Adipocyte (in vitro differentiated cells): Measurements from ENCODE around the gene GALNT3.

ENCODE experiments used
- DNase-seq: peaks from one replicate; pipeline ENCODE4 v3.0.0-alpha.2; 2015; ENCODE audit warnings: low read depth
- H3K27me3 ChIP-seq: replicated peaks from 2 replicates; pipeline ENCODE4 v1.7.0; 2013; ENCODE audit warnings: mild to moderate bottlenecking, low read length, moderate library complexity; ENCODE audit not compliant: control insufficient read depth, insufficient read depth
- H3K36me3 ChIP-seq: 2 replicates; pipeline ENCODE4 v1.7.0; 2013; ENCODE audit warnings: low read length, mild to moderate bottlenecking, moderate library complexity; ENCODE audit not compliant: control insufficient read depth, insufficient read depth, severe bottlenecking
- H3K4me1 ChIP-seq: 2 replicates; pipeline ENCODE4 v1.7.0; 2013; ENCODE audit warnings: mild to moderate bottlenecking, low read length, moderate library complexity; ENCODE audit not compliant: control insufficient read depth, insufficient read depth
- H3K4me3 ChIP-seq: 2 replicates; pipeline ENCODE4 v1.7.0; 2013; ENCODE audit warnings: mild to moderate bottlenecking, low read length, moderate library complexity
- H3K9ac ChIP-seq: 2 replicates; pipeline ENCODE4 v1.7.0; 2013; ENCODE audit warnings: mild to moderate bottlenecking, low read length, moderate library complexity
- H3K9me3 ChIP-seq: 2 replicates; pipeline ENCODE4 v1.7.0; 2013; ENCODE audit warnings: mild to moderate bottlenecking, low read length, moderate library complexity; ENCODE audit not compliant: control insufficient read depth

GALNT3 gene

DNA sequence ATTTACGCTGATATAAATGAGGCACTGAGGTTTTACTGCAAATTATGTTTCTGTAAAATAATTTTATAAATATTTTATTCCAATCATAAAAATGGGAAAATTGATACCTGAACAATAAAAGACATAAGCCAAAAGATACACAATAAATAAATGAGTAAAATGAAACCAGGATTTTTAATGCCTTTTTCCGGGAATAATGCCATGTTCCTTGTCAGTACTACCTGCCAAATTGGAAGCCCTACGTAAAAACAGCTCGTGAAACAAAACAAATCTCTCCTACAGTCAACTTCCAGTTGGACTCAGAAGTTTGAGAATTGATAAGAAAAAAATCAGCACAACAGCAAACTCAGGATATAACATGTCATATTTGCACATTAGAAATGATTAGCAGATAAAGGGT is 18.0 kb downstream of the GALNT3 start:
- H3K4me1 ChIP-seq = no peaks in the 10 kb centered on the region

DNA sequence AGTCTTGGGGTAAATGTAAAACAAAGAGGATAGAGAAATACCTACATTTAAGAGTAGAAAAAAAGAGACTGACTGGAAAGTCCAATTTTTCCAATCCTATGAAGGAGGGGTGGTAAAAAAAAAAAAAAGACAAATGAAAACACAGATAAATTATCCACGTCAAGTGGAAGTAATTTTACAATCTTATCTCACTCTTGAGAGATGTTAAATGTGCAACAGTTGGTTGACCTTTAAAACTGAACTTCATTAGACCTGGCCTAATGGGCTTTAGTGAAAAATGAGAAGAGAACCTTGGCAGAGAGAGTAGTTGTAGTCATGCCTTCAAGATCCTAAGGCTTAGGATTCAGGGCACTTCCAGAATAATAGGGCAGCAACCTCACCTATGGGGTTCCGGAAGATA is 20.4 kb downstream of the GALNT3 start:
- no peak overlapping the region for H3K4me3 ChIP-seq
- no peaks in the 10 kb centered on the region for H3K36me3 ChIP-seq
- H3K9ac ChIP-seq = no peak overlapping the region
- H3K4me1 ChIP-seq = no peaks in the 10 kb centered on the region
- H3K27me3 ChIP-seq = no peaks in the 10 kb centered on the region
- no peak for DNase-seq
- H3K9me3 ChIP-seq = no peaks in the 10 kb centered on the region

More for the DNA sequence above, 18.0 kb downstream of the GALNT3 start:
- H3K36me3 ChIP-seq = no peaks in the 10 kb centered on the region
- DNase-seq = no peak
- H3K9ac ChIP-seq = no peak overlapping the region
- H3K27me3 ChIP-seq = no peaks in the 10 kb centered on the region
- H3K4me3 ChIP-seq = no peak overlapping the region
- peaks cover 5% of the 10 kb centered on the region for H3K9me3 ChIP-seq

DNA sequence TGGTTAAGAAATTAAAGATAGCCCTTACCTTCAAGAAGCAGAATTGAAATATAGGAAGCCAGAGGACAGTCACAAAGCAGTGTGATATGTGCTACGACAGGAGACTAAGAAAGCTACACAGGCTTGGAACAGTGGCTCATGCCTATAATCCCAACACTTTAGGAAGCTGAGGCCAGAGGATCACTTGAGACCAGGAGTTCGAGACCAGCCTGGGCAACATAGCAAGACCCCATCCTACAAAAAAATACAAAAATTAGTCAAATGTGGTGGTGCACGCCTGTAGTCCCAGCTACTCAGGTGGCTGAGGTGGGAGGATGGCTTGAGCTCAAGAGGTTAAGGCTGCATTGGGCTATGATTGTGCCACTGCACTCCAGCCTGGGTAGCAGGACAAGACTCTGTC is 21.9 kb downstream of the GALNT3 start:
- Histone ChIP-seq H3K9me3 (no peaks in the 10 kb centered on the region), H3K36me3 (no peaks in the 10 kb centered on the region), H3K27me3 (no peaks in the 10 kb centered on the region), H3K9ac (no peak overlapping the region), H3K4me1 (no peaks in the 10 kb centered on the region), H3K4me3 (no peak overlapping the region)
- DNase-seq = no peak

DNA sequence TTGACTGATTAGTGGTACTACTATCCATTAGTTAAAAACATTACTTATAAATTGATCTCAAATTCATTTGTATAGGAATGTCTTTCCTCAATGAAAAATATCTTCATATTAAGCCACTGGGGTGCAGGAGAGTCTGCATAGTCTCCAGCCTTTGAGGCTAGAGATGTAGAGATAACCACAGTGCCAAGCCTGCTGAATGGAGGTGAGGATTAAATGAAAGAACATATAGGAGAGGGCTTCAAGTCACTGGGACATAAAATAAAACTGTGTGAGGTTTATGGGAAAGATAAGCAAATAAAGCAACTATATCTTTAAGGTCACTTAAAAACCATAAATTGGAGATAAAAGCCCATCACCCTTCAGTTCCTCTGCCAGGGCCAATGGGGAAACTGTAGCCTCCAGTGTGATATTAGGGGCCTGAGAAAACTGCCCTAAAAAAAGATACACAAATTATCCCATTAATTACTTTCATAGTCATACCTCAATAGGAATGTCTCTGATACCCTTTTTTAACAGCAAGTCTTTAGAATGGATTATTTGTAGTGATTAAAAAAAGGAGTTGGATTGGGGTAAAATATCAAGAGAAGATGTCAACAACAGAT is 27.6 kb downstream of the GALNT3 start:
- no peak for DNase-seq
- Histone ChIP-seq H3K4me3 (no peak overlapping the region), H3K4me1 (peaks cover 8% of the 10 kb centered on the region), H3K9me3 (no peaks in the 10 kb centered on the region), H3K9ac (no peak overlapping the region), H3K27me3 (no peaks in the 10 kb centered on the region), H3K36me3 (no peaks in the 10 kb centered on the region)

DNA sequence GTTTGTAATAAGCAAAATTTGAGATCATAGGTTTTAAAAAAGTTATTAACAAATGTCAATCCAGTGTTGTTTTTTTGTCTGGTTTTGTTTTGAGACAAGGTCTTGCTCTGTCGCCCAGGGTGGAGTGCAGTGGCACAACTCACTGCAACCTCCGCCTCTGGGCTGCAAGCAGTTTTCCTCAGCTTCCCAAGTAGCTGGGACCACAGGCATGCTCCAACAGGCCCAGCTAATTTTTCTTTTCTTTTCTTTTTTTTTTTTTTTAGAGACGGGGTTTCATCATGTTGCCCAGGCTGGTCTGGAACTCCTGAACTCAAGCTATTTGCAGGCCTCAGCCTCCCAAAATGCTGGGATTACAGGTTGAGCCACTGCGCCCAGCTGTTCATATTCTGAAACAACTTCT is 31.3 kb downstream of the GALNT3 start:
- no peak for DNase-seq
- peaks cover 12% of the 10 kb centered on the region for H3K4me1 ChIP-seq
- H3K4me3 ChIP-seq = no peak overlapping the region
- H3K36me3 ChIP-seq = peaks cover 4% of the 10 kb centered on the region
- no peak overlapping the region for H3K9ac ChIP-seq
- no peaks in the 10 kb centered on the region for H3K27me3 ChIP-seq
- no peaks in the 10 kb centered on the region for H3K9me3 ChIP-seq

DNA sequence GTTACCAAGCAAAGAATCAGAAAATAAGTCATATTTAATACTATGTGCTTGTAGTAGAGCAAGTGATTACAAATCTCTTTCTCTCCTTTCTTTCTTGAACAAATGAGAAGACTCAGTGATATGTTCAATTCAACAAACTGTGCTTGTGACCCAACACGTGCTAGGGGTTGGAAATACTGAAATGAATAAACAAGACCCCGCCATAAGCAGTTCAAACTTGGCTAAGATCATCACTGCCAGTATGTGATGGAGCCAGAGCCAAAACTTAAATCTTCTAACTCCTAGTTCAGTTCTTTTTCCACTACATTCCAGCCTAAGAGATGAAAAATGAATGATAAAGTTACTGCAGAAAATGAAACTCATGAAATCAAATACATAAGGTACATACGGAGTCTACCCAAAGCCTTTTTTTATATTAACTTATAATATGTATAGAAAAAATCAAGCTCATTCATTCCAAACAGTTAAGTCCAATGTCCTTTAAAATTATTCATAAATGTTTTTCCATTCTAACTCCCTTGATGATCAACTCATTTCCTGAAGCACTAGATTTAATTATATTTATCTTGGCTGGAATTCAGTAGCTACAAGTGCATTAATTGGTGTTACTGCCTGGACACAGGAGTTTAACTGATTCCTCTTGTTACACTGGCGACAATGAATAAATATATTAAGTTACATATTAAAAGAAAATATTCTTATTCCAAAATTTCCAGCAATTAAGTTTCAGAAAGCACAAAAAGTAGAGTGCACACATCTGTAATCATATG is 36.0 kb downstream of the GALNT3 start:
- H3K4me1 ChIP-seq = peaks cover 12% of the 10 kb centered on the region
- no peak overlapping the region for H3K4me3 ChIP-seq
- H3K27me3 ChIP-seq = no peaks in the 10 kb centered on the region
- H3K36me3 ChIP-seq = peaks cover 4% of the 10 kb centered on the region
- no peak for DNase-seq
- H3K9me3 ChIP-seq = no peaks in the 10 kb centered on the region
- no peak overlapping the region for H3K9ac ChIP-seq

DNA sequence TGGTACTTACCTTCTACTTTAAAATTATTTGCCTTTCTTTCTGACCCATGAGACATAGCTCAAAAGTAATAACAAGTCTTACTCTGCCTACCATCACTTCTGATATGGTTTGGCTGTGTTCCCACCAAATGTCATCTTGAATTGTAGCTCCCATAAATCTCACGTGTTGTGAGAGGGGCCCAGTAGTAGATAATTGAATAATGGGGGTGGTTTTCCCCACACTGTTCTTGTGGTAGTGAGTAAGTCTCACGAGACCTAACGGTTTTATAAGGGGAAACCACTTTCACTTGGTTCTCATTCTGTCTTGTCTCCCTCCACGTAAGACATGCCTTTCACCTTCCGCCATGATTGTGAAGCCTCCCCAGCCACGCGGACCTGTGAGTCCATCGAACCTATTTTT is 47.5 kb downstream of the GALNT3 start:
- H3K4me1 ChIP-seq = peaks cover 12% of the 10 kb centered on the region
- H3K9ac ChIP-seq = no peak overlapping the region

DNA sequence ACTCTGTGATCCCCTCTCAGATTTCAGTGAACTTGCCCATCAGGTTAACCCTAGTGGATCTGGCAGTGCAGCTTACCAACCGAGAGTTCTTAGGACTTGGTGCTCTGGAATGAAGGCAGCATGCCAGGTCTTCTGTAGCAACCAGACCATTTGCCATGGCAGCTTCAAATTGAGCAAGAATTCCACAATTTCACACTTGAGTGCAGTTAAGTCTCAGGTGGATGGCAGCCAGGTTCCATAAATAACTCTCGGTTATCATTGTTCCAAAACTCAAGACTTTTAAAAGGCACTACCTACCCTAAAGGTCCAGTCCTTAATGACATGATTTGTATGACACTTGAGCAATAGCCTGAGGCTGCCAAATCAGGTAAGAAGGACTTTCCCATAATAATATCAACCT is 48.1 kb downstream of the GALNT3 start:
- DNase-seq = peak; percentile 70
- H3K9me3 ChIP-seq = no peaks in the 10 kb centered on the region

More for the DNA sequence above, 47.5 kb downstream of the GALNT3 start:
- no peak for DNase-seq
- H3K9me3 ChIP-seq = no peaks in the 10 kb centered on the region
- no peaks in the 10 kb centered on the region for H3K36me3 ChIP-seq
- H3K4me3 ChIP-seq = no peak overlapping the region
- no peaks in the 10 kb centered on the region for H3K27me3 ChIP-seq

DNA sequence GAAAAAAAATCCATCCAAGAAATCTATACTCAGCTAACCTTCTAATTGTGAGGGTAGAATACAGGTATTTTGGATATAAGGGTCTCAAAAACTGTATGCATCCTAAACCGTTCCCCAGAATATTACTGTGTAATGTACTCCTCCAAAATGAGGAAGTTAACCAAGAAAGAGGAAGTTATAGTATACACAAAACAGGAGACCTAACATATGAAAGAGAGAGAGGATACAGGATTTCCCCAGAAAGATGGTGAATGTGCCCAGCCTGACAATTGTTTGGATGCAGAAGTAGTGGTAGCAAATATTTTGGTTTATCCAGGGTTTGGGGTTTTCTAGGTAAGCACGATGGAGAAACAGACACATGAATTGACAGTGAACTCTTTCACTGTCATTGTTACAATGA is 50.6 kb downstream of the GALNT3 start:
- DNase-seq = no peak
- Histone ChIP-seq H3K36me3 (no peaks in the 10 kb centered on the region), H3K9me3 (no peaks in the 10 kb centered on the region), H3K4me3 (no peak overlapping the region), H3K9ac (no peak overlapping the region), H3K27me3 (no peaks in the 10 kb centered on the region), H3K4me1 (peaks cover 10% of the 10 kb centered on the region)

More for the DNA sequence above, 48.1 kb downstream of the GALNT3 start:
- Histone ChIP-seq H3K27me3 (no peaks in the 10 kb centered on the region), H3K4me1 (peaks cover 12% of the 10 kb centered on the region), H3K36me3 (no peaks in the 10 kb centered on the region), H3K9ac (no peak overlapping the region), H3K4me3 (no peak overlapping the region)

DNA sequence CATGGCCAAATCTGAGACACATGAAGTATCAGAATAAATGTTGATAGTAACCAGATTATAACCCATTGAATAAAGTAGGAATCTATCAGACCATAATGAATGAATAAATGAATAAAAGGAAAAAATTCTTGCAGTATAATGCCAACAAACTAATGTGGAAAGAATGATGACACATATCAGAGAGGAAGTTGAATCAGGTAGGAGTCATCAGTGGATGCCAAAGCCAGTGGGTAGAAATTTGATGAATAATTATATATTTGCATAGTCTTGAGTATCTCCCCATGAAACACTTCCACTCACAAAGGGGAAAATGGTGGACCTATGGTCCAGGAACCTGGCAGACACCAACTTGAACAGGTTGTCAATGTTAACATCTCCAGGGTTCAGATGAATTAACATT is 68.6 kb downstream of the GALNT3 start:
- no peaks in the 10 kb centered on the region for H3K27me3 ChIP-seq
- H3K9ac ChIP-seq = no peak overlapping the region

DNA sequence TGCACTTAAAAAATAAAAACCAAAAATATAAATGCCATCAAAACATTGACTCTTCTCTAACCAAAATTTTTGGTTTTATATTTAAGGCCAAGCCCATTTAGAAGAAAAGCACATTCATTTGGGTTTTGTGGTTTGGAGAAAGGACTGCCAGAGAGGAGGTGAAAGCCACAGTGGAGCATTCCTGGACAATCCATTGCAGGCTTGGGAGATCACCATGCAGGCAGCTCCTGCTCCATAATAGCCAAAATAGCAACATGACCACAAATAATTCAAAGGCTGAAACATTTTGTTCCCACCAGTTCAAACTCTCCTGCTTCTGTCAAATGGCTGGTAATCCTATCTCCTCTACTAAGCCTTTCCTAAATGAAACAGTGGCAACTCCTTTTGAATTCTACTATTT is 73.5 kb downstream of the GALNT3 start:
- no peak overlapping the region for H3K9ac ChIP-seq
- no peaks in the 10 kb centered on the region for H3K9me3 ChIP-seq
- no peaks in the 10 kb centered on the region for H3K36me3 ChIP-seq
- H3K4me1 ChIP-seq = peaks cover 28% of the 10 kb centered on the region
- H3K27me3 ChIP-seq = no peaks in the 10 kb centered on the region
- DNase-seq = peak; percentile 65
- no peak overlapping the region for H3K4me3 ChIP-seq

More for the DNA sequence above, 68.6 kb downstream of the GALNT3 start:
- no peak overlapping the region for H3K4me3 ChIP-seq
- H3K4me1 ChIP-seq = peaks cover 24% of the 10 kb centered on the region
- H3K36me3 ChIP-seq = no peaks in the 10 kb centered on the region
- peak; percentile 36 for DNase-seq
- no peaks in the 10 kb centered on the region for H3K9me3 ChIP-seq
